Gastroesophageal sphincter (tissue), 4 donors: ENCODE measurements around the gene PLEKHM2. TPM values are rescaled to one million over a fixed set of nuclear protein-coding genes. Genes with fewer than 3 reads are reported as not detected.

Source experiments
- ATAC-seq: fragments of 150-250 bp; one replicate; pipeline ENCODE4 v1.9.1; 2016; ENCODE audit warnings: mild to moderate bottlenecking, moderate library complexity
- H3K27ac ChIP-seq, 4 donors: fragments of 200-600 bp; sonication (generic) in 3 of 4; 1 replicate in 3 of 4; 2 replicates in 1 of 4; pipeline ENCODE4 v1.5.1; 2016 to 2019
- H3K27me3 ChIP-seq: fragments of 200-600 bp; sonication (generic); one replicate; pipeline ENCODE4 v1.5.1; 2019
- H3K36me3 ChIP-seq, 2 donors: fragments of 200-600 bp; sonication (generic); one replicate each; pipeline ENCODE4 v1.5.1; 2019; ENCODE audit warnings: control low read depth in 1 of 2
- H3K4me1 ChIP-seq, 3 donors: fragments of 200-600 bp; sonication (generic); 1 replicate in 2 of 3; 2 replicates in 1 of 3; pipeline ENCODE4 v1.5.1; 2016 to 2019; ENCODE audit warnings: control low read depth in 2 of 3
- H3K4me3 ChIP-seq, 2 donors: fragments of 200-600 bp; sonication (generic); one replicate each; pipeline ENCODE4 v1.5.1; 2019; ENCODE audit warnings: mild to moderate bottlenecking in 1 of 2, moderate library complexity in 1 of 2
- H3K9me3 ChIP-seq, 3 donors: fragments of 200-600 bp; sonication (generic); one replicate each; pipeline ENCODE4 v1.5.1; 2017 to 2019; ENCODE audit warnings: control low read depth in 2 of 3
- EP300 ChIP-seq: sonication (generic); formaldehyde crosslinking; IDR thresholded peaks from one replicate; pipeline ENCODE4 v1.6.1; 2017; ENCODE audit warnings: antibody characterized with exemption, mild to moderate bottlenecking
- POLR2A ChIP-seq, 2 donors: fragments of 450-650 bp; IDR thresholded peaks; one replicate each; pipeline ENCODE4 v1.6.1; 2017; ENCODE audit warnings: antibody characterized with exemption in 2 of 2, mild to moderate bottlenecking in 2 of 2, moderate library complexity in 1 of 2
- POLR2AphosphoS5 ChIP-seq: sonication (generic); formaldehyde crosslinking; IDR thresholded peaks from one replicate; pipeline ENCODE4 v1.6.1; 2017; ENCODE audit warnings: antibody characterized with exemption
- WGBS, 2 donors: methylation state at CpG; one replicate each; pipeline ENCODE4 v1.1.5; 2018; ENCODE audit warnings: low coverage in 1 of 2; 5-methylcytosine and 5-hydroxymethylcytosine counted together
- total RNA-seq, 4 donors: library from RNA; depleted of rRNA; stranded (reverse); fragments of >200 nt; gene quantifications; one replicate each; pipeline ENCODE4 v1.1.0, GENCODE V29; 2016
- TF ChIP-seq, protein P1 (sequence below), 4 experiments: fragments of 200-600 bp in 2 of 4; fragments of 450-650 bp in 2 of 4; sonication (generic) in 1 of 4; IDR thresholded peaks; one replicate each; pipeline ENCODE4 v1.5.1; 2017 to 2019; ENCODE audit warnings: antibody characterized with exemption in 4 of 4, mild to moderate bottlenecking in 2 of 4, moderate library complexity in 2 of 4

PLEKHM2 gene
- total RNA-seq, 4 donors from 2014 or later = 32.1 to 65.2 (median 41.8) TPM

GRCh38 chr1:15667362-15667761 lies 16.8 kb upstream of the PLEKHM2 start:
- Histone ChIP-seq H3K27ac (no peak overlapping the region), H3K36me3 (peaks cover 0 to 10% of the 10 kb centered on the region in 2 donors), H3K4me1 (no peaks in the 10 kb centered on the region), H3K27me3 (no peaks in the 10 kb centered on the region), H3K4me3 (no peak overlapping the region), H3K9me3 (no peaks in the 10 kb centered on the region)
- TF ChIP-seq POLR2AphosphoS5 (no peak), EP300 (no peak), POLR2A (IDR thresholded peaks at IDR 0.05) (no peak)
- TF ChIP-seq, protein P1, sequence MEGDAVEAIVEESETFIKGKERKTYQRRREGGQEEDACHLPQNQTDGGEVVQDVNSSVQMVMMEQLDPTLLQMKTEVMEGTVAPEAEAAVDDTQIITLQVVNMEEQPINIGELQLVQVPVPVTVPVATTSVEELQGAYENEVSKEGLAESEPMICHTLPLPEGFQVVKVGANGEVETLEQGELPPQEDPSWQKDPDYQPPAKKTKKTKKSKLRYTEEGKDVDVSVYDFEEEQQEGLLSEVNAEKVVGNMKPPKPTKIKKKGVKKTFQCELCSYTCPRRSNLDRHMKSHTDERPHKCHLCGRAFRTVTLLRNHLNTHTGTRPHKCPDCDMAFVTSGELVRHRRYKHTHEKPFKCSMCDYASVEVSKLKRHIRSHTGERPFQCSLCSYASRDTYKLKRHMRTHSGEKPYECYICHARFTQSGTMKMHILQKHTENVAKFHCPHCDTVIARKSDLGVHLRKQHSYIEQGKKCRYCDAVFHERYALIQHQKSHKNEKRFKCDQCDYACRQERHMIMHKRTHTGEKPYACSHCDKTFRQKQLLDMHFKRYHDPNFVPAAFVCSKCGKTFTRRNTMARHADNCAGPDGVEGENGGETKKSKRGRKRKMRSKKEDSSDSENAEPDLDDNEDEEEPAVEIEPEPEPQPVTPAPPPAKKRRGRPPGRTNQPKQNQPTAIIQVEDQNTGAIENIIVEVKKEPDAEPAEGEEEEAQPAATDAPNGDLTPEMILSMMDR (IDR thresholded peaks at IDR 0.05) = no peak
- ATAC-seq = no peak
- WGBS, 2 donors = 72 to 84% methylated on average over 7 of the region's 7 CpGs

GRCh38 chr1:15668089-15668754 lies 15.9 kb upstream of the PLEKHM2 start:
- Histone ChIP-seq H3K4me1 (no peaks in the 10 kb centered on the region), H3K4me3 (no peak overlapping the region), H3K27ac (no peak overlapping the region), H3K9me3 (no peaks in the 10 kb centered on the region), H3K27me3 (no peaks in the 10 kb centered on the region), H3K36me3 (peaks cover 0 to 5% of the 10 kb centered on the region in 2 donors)
- TF ChIP-seq EP300 (no peak), POLR2AphosphoS5 (no peak)
- TF ChIP-seq, protein P1 (IDR thresholded peaks at IDR 0.05) = no peak
- ATAC-seq = no peak
- 51 to 86% methylated on average over 3 to 5 of the region's 5 CpGs for WGBS, 2 donors

DNA sequence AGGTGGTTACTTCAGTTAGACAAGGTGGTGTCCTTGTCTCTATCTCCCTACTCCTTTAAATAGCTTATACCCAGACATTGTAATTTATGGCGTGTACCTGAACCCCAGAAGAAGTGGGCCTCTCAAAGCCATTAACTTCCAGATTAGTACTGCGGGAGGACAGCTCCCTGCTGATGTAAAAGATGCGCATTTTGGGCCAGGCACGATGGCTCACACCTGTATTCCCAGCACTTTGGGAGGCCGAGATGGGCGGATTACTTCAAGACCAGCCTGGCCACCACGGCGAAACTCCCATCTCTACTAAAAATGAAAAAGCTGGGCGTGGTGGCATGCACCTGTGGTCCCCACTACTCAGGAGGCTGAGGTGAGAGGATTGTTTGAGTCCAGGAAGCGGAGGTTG lies 15.0 kb upstream of the PLEKHM2 start:
- Histone ChIP-seq H3K9me3 (no peaks in the 10 kb centered on the region), H3K4me1 (no peaks in the 10 kb centered on the region), H3K36me3 (peaks cover 0 to 5% of the 10 kb centered on the region in 2 donors), H3K4me3 (no peak overlapping the region), H3K27ac (no peak overlapping the region), H3K27me3 (no peaks in the 10 kb centered on the region)
- 90% methylated on average over 9 of the region's 10 CpGs; no CpG with 5 or more reads in 1 of the 2 donors for WGBS, 2 donors
- no peak for ATAC-seq
- TF ChIP-seq EP300 = no peak

DNA sequence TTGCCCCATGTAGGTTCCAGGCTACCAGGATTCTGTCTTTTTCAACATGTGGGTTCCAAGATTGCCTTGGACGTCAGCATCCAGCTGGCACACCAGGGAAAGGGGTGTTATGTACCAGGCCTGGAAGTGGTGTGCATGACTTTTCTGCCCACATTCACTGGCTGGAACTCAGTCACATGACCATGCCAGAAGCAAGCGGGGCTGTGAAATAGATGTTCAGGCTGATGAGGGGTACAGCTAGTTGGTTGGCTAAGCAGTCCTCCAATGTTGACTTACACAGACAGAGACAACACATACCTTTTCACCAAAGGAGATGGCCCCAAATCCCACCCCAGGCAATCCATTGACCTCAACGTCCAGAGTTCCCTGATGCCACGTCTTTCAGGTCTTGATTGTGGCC lies 14.3 kb upstream of the PLEKHM2 start:
- peaks cover 0 to under 1% of the 10 kb centered on the region in 2 donors for H3K36me3 ChIP-seq
- WGBS, 2 donors = 61 to 75% methylated on average over 2 of the region's 4 CpGs
- no peaks in the 10 kb centered on the region for H3K9me3 ChIP-seq
- no peak overlapping the region for H3K4me3 ChIP-seq
- no peaks in the 10 kb centered on the region for H3K4me1 ChIP-seq
- TF ChIP-seq EP300 = no peak
- TF ChIP-seq, protein P1 (IDR thresholded peaks at IDR 0.05) = no peak
- no peak for TF ChIP-seq POLR2AphosphoS5
- TF ChIP-seq POLR2A (IDR thresholded peaks at IDR 0.05) = no peak
- H3K27ac ChIP-seq = no peak overlapping the region
- H3K27me3 ChIP-seq = no peaks in the 10 kb centered on the region
- no peak for ATAC-seq

DNA sequence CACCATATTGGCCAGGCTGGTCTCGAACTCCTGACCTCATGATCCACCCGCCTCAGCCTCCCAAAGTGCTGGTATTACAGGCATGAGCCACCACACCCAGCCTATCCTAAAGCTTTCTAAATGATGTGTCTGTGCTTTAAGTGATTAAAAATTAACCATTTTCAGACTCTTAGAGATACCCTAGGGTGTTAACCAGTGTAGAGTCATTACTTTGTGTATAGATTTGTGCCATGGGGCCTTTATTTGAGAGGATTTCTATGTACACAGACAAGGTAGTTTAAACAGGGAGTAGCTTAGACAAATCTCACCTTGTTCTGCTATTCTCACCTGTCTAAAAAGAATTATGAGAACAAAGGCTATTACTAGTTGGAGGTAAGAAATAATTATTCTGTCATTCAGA lies 12.7 kb upstream of the PLEKHM2 start:
- H3K4me1 ChIP-seq = no peaks in the 10 kb centered on the region
- 100% methylated on average over 2 of the region's 2 CpGs for WGBS, 2 donors
- no peak overlapping the region for H3K27ac ChIP-seq
- H3K27me3 ChIP-seq = no peaks in the 10 kb centered on the region
- H3K9me3 ChIP-seq = no peaks in the 10 kb centered on the region
- no peak for TF ChIP-seq EP300
- TF ChIP-seq, protein P1 (IDR thresholded peaks at IDR 0.05) = no peak
- TF ChIP-seq POLR2A (IDR thresholded peaks at IDR 0.05) = no peak
- TF ChIP-seq POLR2AphosphoS5 = no peak
- no peaks in the 10 kb centered on the region for H3K36me3 ChIP-seq
- H3K4me3 ChIP-seq = no peak overlapping the region
- no peak for ATAC-seq
